IMR-90 (cell line): Measurements from ENCODE around the gene TRIM37. TPM values are rescaled to one million over a fixed set of nuclear protein-coding genes. Genes with fewer than 3 reads are reported as not detected.

Source experiments
- ATAC-seq: fragments of 200-7000 bp; cut with Tn5 transposase; 2 replicates; pipeline ENCODE4 v1.9.1; 2020; ENCODE audit warnings: low read depth, mild to moderate bottlenecking, moderate library complexity
- BruUV-seq: library from RNA; stranded (reverse); fragments of 400-500 nt; replicated peaks from 2 replicates; lab custom pipeline; 2021; lab: Mats Ljungman, UMichigan
- CTCF ChIA-PET: fragments of 300-600 bp; formaldehyde crosslinking; extraction: SDS; loops from one replicate; lab custom pipeline; 2021; ENCODE audit warnings: antibody characterized with exemption; lab: Yijun Ruan, JAX
- POLR2A ChIA-PET: fragments of 300-600 bp; sonication (Branson Sonifier 250); formaldehyde crosslinking; loops from one replicate; lab custom pipeline; 2022; ENCODE audit warnings: antibody characterized with exemption; ENCODE audit not compliant: unreplicated experiment; lab: Charles Lee
- DNase-seq: peaks from one replicate; pipeline ENCODE4 v3.0.0; 2013
- H2AFZ ChIP-seq: replicated peaks from 2 replicates; pipeline ENCODE3; 2013; ENCODE audit warnings: low read length, mild to moderate bottlenecking; ENCODE audit not compliant: poor library complexity
- H2AK5ac ChIP-seq: 2 replicates; pipeline ENCODE4 v1.6.1; 2013; ENCODE audit warnings: low read depth, low read length, inconsistent platforms
- H2AK9ac ChIP-seq: replicated peaks from 2 replicates; pipeline ENCODE3; 2013; ENCODE audit warnings: mild to moderate bottlenecking, low read depth, low read length, moderate library complexity; ENCODE audit not compliant: poor library complexity
- H2BK120ac ChIP-seq: 2 replicates; pipeline ENCODE4 v1.6.1; 2013; ENCODE audit warnings: low read depth, low read length, inconsistent platforms
- H2BK15ac ChIP-seq: 3 replicates; pipeline ENCODE4 v1.6.1; 2013; ENCODE audit warnings: low read depth, low read length, inconsistent platforms
- H2BK20ac ChIP-seq: 2 replicates; pipeline ENCODE4 v1.6.1; 2013; ENCODE audit warnings: low read depth, mild to moderate bottlenecking, inconsistent platforms, low read length, moderate library complexity
- H2BK5ac ChIP-seq: 2 replicates; pipeline ENCODE4 v1.6.1; 2013; ENCODE audit warnings: mild to moderate bottlenecking, low read depth, low read length, inconsistent platforms; ENCODE audit not compliant: poor library complexity, severe bottlenecking
- H3K14ac ChIP-seq: replicated peaks from 2 replicates; pipeline ENCODE4 v1.6.1; 2013; ENCODE audit warnings: low read depth, low read length, inconsistent platforms
- H3K18ac ChIP-seq: 2 replicates; pipeline ENCODE4 v1.6.1; 2013; ENCODE audit warnings: low read depth, low read length, control low read depth
- H3K23ac ChIP-seq: 2 replicates; pipeline ENCODE4 v1.6.1; 2013; ENCODE audit warnings: low read depth, low read length, inconsistent platforms
- H3K27ac ChIP-seq: 2 replicates; pipeline ENCODE4 v1.5.1; 2013; ENCODE audit warnings: mild to moderate bottlenecking, control low read depth, low read length; ENCODE audit not compliant: insufficient read depth
- H3K27me3 ChIP-seq: 2 replicates; pipeline ENCODE4 v1.6.1; 2013; ENCODE audit warnings: low read length; ENCODE audit not compliant: control insufficient read depth, insufficient read depth
- H3K36me3 ChIP-seq: 2 replicates; pipeline ENCODE4 v1.6.1; 2013; ENCODE audit warnings: low read length, mixed read lengths; ENCODE audit not compliant: control insufficient read depth, insufficient read depth
- H3K4ac ChIP-seq: 2 replicates; pipeline ENCODE4 v1.6.1; 2013; ENCODE audit warnings: low read depth, low read length, inconsistent platforms
- H3K4me1 ChIP-seq: 2 replicates; pipeline ENCODE4 v1.6.1; 2013; ENCODE audit warnings: low read length, mixed read lengths; ENCODE audit not compliant: control insufficient read depth, insufficient read depth
- H3K4me2 ChIP-seq: 2 replicates; pipeline ENCODE4 v1.6.1; 2013; ENCODE audit warnings: low read depth, mild to moderate bottlenecking, control low read depth, low read length, moderate library complexity
- H3K4me3 ChIP-seq: 2 replicates; pipeline ENCODE4 v1.5.1; 2013; ENCODE audit warnings: low read depth, mild to moderate bottlenecking, control low read depth, low read length, moderate library complexity; ENCODE audit not compliant: insufficient read depth
- H3K56ac ChIP-seq: 2 replicates; pipeline ENCODE4 v1.6.1; 2013; ENCODE audit warnings: low read length, inconsistent platforms; ENCODE audit not compliant: insufficient read depth; ENCODE audit errors: extremely low read depth
- H3K79me1 ChIP-seq, 2 experiments: 2 replicates each; pipeline ENCODE4 v1.6.1; 2013; ENCODE audit warnings: low read length in 2 of 2, inconsistent platforms in 1 of 2, low read depth in 1 of 2
- H3K9ac ChIP-seq: 2 replicates; pipeline ENCODE4 v1.6.1; 2013; ENCODE audit warnings: low read depth, low read length, control low read depth
- H3K9me1 ChIP-seq: 2 replicates; pipeline ENCODE4 v1.6.1; 2013; ENCODE audit warnings: low read length, inconsistent platforms; ENCODE audit not compliant: insufficient read depth
- H3K9me3 ChIP-seq: 2 replicates; pipeline ENCODE4 v1.6.1; 2013; ENCODE audit warnings: low read length; ENCODE audit not compliant: control insufficient read depth, insufficient read depth
- H4K20me1 ChIP-seq: 2 replicates; pipeline ENCODE4 v1.6.1; 2013; ENCODE audit warnings: low read length, inconsistent platforms; ENCODE audit not compliant: insufficient read depth
- H4K5ac ChIP-seq: 2 replicates; pipeline ENCODE4 v1.6.1; 2013; ENCODE audit warnings: mild to moderate bottlenecking, low read depth, low read length, control low read depth
- H4K8ac ChIP-seq, 2 experiments: 2 replicates each; pipeline ENCODE4 v1.6.1; 2013; ENCODE audit warnings: low read depth in 2 of 2, low read length in 2 of 2, control low read depth in 1 of 2, inconsistent platforms in 1 of 2
- H4K91ac ChIP-seq: 2 replicates; pipeline ENCODE4 v1.6.1; 2013; ENCODE audit warnings: low read depth, low read length, inconsistent platforms; ENCODE audit not compliant: insufficient read depth
- BHLHE40 ChIP-seq: fragments of 150-350 bp; IDR thresholded peaks from 2 replicates; pipeline ENCODE4 v1.6.1; 2016; ENCODE audit warnings: mild to moderate bottlenecking, low read depth, low read length
- CEBPB ChIP-seq: IDR thresholded peaks from 2 replicates; pipeline ENCODE4 v1.6.1; 2012; ENCODE audit warnings: low read depth, low read length, improper control_type of control experiment
- CHD1 ChIP-seq: IDR thresholded peaks from 2 replicates; pipeline ENCODE4 v1.6.1; 2012; ENCODE audit warnings: low read depth, low read length, improper control_type of control experiment
- FOS ChIP-seq: fragments of 150-350 bp; IDR thresholded peaks from 2 replicates; pipeline ENCODE4 v1.6.1; 2016; ENCODE audit warnings: low read depth, low read length
- MAFK ChIP-seq: IDR thresholded peaks from 2 replicates; pipeline ENCODE4 v1.6.1; 2012; ENCODE audit warnings: low read depth, low read length, improper control_type of control experiment
- MAZ ChIP-seq: IDR thresholded peaks from 2 replicates; pipeline ENCODE4 v1.6.1; 2012; ENCODE audit warnings: low read depth, mild to moderate bottlenecking, low read length, improper control_type of control experiment, moderate library complexity, borderline replicate concordance
- MXI1 ChIP-seq: IDR thresholded peaks from 2 replicates; pipeline ENCODE4 v1.6.1; 2012; ENCODE audit warnings: low read depth, mild to moderate bottlenecking, low read length, moderate library complexity, borderline replicate concordance
- NFE2L2 ChIP-seq: fragments of 150-350 bp; IDR thresholded peaks from 2 replicates; pipeline ENCODE4 v1.6.1; 2016; ENCODE audit warnings: low read depth, mild to moderate bottlenecking, low read length
- POLR2A ChIP-seq: IDR thresholded peaks from 2 replicates; pipeline ENCODE4 v1.6.1; 2012; ENCODE audit warnings: mild to moderate bottlenecking, low read depth, low read length
- RAD21 ChIP-seq: IDR thresholded peaks from 2 replicates; pipeline ENCODE4 v1.6.1; 2012; ENCODE audit warnings: low read length, improper control_type of control experiment
- RCOR1 ChIP-seq: IDR thresholded peaks from 2 replicates; pipeline ENCODE4 v1.6.1; 2012; ENCODE audit warnings: mild to moderate bottlenecking, low read length, improper control_type of control experiment; ENCODE audit not compliant: insufficient replicate concordance
- RFX5 ChIP-seq: IDR thresholded peaks from 2 replicates; pipeline ENCODE4 v1.8.0; 2012; ENCODE audit warnings: low read depth, mild to moderate bottlenecking, low read length, moderate library complexity
- SMC3 ChIP-seq: fragments of 150-350 bp; IDR thresholded peaks from 2 replicates; pipeline ENCODE4 v1.6.1; 2016; ENCODE audit warnings: low read depth, mild to moderate bottlenecking, antibody characterized with exemption, low read length, moderate library complexity
- WGBS, 2 experiments: methylation state at CpG; one replicate each; pipeline versions ENCODE4 v1.1.5 to v1.1.7; 2013; ENCODE audit warnings: missing lambda C conversion rate in 2 of 2; ENCODE audit not compliant: insufficient read length in 1 of 2; ENCODE audit errors: extremely low coverage in 2 of 2; 5-methylcytosine and 5-hydroxymethylcytosine counted together
- dilution Hi-C: fragments of 300-500 bp; cut with HindIII; formaldehyde crosslinking; loops from one replicate; pipeline ENCODE4 v1.14.3; 2018; ENCODE audit warnings: low sequenced_read_pairs; ENCODE audit not compliant: unreplicated experiment
- in situ Hi-C: fragments of 300-500 bp; cut with MboI; formaldehyde crosslinking; loops from 3 replicates; pipeline ENCODE4 v1.14.3; 2019; ENCODE audit warnings: low sequenced_read_pairs, inconsistent platforms, mixed read lengths
- intact Hi-C: fragments of 100-400 bp; cut with micrococcal nuclease; formaldehyde crosslinking; loops from 2 replicates; pipeline ENCODE4 v1.10.0; 2022
- polyA plus RNA-seq, 3 experiments: library from polyadenylated mRNA; depleted of rRNA; stranded (reverse); fragments of >200 nt; gene quantifications; 2 replicates each; pipeline ENCODE4 v1.2.3, GENCODE V29; 2012; ENCODE audit warnings: low replicate concordance in 1 of 3
- total RNA-seq: library from RNA; depleted of rRNA; stranded (reverse); fragments of >200 nt; gene quantifications from 2 replicates; pipeline ENCODE4 v1.2.3, GENCODE V29; 2012
- TF ChIP-seq, protein P1 (sequence below): conservative IDR thresholded peaks from 2 replicates; pipeline ENCODE4 v1.5.1; 2012; ENCODE audit warnings: mild to moderate bottlenecking, low read depth, low read length, improper control_type of control experiment
- TF ChIP-seq, protein P2 (sequence below): fragments of 150-350 bp; IDR thresholded peaks from 2 replicates; pipeline ENCODE4 v1.6.1; 2016; ENCODE audit warnings: low read depth, mild to moderate bottlenecking, low read length, moderate library complexity, borderline replicate concordance
- TF ChIP-seq, protein P3 (sequence below): fragments of 150-350 bp; IDR thresholded peaks from 2 replicates; pipeline ENCODE4 v1.6.1; 2017; ENCODE audit warnings: mild to moderate bottlenecking, antibody characterized with exemption, low read length, low read depth

Gene TRIM37
- total and polyA plus RNA-seq, 2 of the 4 experiments (the other 2 are of a cell fraction) = 12.1 to 24.9 TPM

DNA sequence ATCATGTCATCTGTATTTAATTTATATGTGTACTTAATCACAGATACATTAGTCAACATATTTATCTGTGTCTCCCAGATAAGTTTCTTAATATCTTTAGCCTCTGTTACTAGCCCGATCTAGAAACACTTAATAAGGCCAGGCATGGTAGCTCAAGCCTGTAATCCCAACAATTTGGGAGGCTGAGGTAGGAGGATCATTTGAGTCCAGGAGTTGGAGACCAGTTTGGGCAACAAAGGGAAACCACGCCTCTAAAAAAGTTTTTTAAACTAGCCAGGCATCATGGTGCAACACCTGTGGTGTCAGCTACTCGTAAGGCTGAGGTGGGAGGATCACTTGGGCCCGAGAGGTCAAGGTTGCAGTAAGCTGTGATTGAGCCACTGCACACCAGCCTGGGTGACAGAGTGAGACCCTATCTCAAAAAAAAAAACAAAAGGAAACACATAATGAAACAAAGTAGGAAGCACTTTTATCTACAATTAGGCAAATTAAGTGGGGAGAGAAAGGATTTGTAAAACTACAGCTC is 39.0 kb upstream of the TRIM37 start:
- TF ChIP-seq MAFK (no peak), RFX5 (no peak), RCOR1 (no peak), BHLHE40 (no peak), FOS (no peak), MAZ (no peak), POLR2A (no peak), RAD21 (no peak), CEBPB (no peak), SMC3 (no peak), CHD1 (no peak), NFE2L2 (no peak), MXI1 (no peak)
- TF ChIP-seq, protein P1, sequence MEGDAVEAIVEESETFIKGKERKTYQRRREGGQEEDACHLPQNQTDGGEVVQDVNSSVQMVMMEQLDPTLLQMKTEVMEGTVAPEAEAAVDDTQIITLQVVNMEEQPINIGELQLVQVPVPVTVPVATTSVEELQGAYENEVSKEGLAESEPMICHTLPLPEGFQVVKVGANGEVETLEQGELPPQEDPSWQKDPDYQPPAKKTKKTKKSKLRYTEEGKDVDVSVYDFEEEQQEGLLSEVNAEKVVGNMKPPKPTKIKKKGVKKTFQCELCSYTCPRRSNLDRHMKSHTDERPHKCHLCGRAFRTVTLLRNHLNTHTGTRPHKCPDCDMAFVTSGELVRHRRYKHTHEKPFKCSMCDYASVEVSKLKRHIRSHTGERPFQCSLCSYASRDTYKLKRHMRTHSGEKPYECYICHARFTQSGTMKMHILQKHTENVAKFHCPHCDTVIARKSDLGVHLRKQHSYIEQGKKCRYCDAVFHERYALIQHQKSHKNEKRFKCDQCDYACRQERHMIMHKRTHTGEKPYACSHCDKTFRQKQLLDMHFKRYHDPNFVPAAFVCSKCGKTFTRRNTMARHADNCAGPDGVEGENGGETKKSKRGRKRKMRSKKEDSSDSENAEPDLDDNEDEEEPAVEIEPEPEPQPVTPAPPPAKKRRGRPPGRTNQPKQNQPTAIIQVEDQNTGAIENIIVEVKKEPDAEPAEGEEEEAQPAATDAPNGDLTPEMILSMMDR = no peak
- TF ChIP-seq, protein P2, sequence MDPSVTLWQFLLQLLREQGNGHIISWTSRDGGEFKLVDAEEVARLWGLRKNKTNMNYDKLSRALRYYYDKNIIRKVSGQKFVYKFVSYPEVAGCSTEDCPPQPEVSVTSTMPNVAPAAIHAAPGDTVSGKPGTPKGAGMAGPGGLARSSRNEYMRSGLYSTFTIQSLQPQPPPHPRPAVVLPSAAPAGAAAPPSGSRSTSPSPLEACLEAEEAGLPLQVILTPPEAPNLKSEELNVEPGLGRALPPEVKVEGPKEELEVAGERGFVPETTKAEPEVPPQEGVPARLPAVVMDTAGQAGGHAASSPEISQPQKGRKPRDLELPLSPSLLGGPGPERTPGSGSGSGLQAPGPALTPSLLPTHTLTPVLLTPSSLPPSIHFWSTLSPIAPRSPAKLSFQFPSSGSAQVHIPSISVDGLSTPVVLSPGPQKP = no peak
- TF ChIP-seq, protein P3, sequence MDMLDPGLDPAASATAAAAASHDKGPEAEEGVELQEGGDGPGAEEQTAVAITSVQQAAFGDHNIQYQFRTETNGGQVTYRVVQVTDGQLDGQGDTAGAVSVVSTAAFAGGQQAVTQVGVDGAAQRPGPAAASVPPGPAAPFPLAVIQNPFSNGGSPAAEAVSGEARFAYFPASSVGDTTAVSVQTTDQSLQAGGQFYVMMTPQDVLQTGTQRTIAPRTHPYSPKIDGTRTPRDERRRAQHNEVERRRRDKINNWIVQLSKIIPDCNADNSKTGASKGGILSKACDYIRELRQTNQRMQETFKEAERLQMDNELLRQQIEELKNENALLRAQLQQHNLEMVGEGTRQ = no peak
- H3K4me1 ChIP-seq = peaks cover 3% of the 10 kb centered on the region
- H3K18ac ChIP-seq = no peak overlapping the region
- H3K4me3 ChIP-seq = no peak overlapping the region
- H3K56ac ChIP-seq = no peak overlapping the region
- no peak overlapping the region for H4K91ac ChIP-seq
- intact Hi-C loops (no loop called here), dilution Hi-C loops (no loop called here), in situ Hi-C loops (no loop called here)
- ChIA-PET CTCF (no interaction called here), POLR2A (no interaction called here)
- DNase-seq (no peak), ATAC-seq (no peak)
- peaks cover 17% of the 10 kb centered on the region for H4K20me1 ChIP-seq
- no peak overlapping the region for H2BK5ac ChIP-seq
- no peak overlapping the region for H2AK5ac ChIP-seq
- H3K9me1 ChIP-seq = peaks cover 16% of the 10 kb centered on the region
- no peak overlapping the region for H4K5ac ChIP-seq
- no peak overlapping the region for H2BK120ac ChIP-seq
- no peak overlapping the region for H3K4ac ChIP-seq
- no peaks in the 10 kb centered on the region for H3K27me3 ChIP-seq
- H3K27ac ChIP-seq = no peak overlapping the region
- H3K79me1 ChIP-seq = peaks cover 7 to 62% of the 10 kb centered on the region in 2 experiments
- WGBS, 2 experiments = no CpG with 5 or more reads among the region's 4 CpGs
- H2BK20ac ChIP-seq = no peak overlapping the region
- H2AFZ ChIP-seq = no peak overlapping the region
- peaks cover 5% of the 10 kb centered on the region for H3K36me3 ChIP-seq
- no peak overlapping the region for H3K23ac ChIP-seq
- H3K14ac ChIP-seq = no peak overlapping the region
- no peak overlapping the region for H3K4me2 ChIP-seq
- no peak overlapping the region for H2AK9ac ChIP-seq
- no TSS peak for BruUV-seq
- no peak overlapping the region; a peak in 1 of 4 replicates for H4K8ac ChIP-seq
- no peak overlapping the region for H3K9ac ChIP-seq
- H3K9me3 ChIP-seq = no peaks in the 10 kb centered on the region
- H2BK15ac ChIP-seq = no peak overlapping the region
